ENCODE data around the gene TTC1. TPM values are rescaled to one million over a fixed set of nuclear protein-coding genes. Genes with fewer than 3 reads are reported as not detected.
"Not testable (repeated sequence)": the region's sequence is repeated elsewhere in the genome, so short reads cannot be mapped to it uniquely, and the experiment has no call there.

The TTC1 gene
- total RNA-seq: 65.9 and 69.1 TPM in 2 replicates

- peak within 1 kb of the TSS; percentile 91 for H3K4me3 Mint-ChIP-seq
- peaks cover 19% of the 10 kb centered on the region for H3K36me3 Mint-ChIP-seq (ENCODE audit: low read depth)
- H3K4me1 Mint-ChIP-seq (ENCODE audit: low read depth): peaks cover 29% of the 10 kb centered on the region
- H3K27ac Mint-ChIP-seq: peak within 1 kb of the TSS; percentile 91
- H3K9me3 Mint-ChIP-seq: no peaks in the 10 kb centered on the region
- intact Hi-C loops (cut with micrococcal nuclease): loop anchor here (1.0 to 5.0 kb wide), 10 partner anchors 110 to 1188 kb away; partner anchors contain the start of genes PWWP2A, SLU7 and UBLCP1
- peak; percentile 90 for DNase-seq (ENCODE audit: low spot score)
- H3K27me3 Mint-ChIP-seq (ENCODE audit: insufficient read depth): peaks cover 4% of the 10 kb centered on the region
These were observed at the start of gene TTC1 for GRCh38 chr5:160008877-160009590. TSS of gene TTC1 (plus strand) at chr5:160009139. CDS start at chr5:160010529, 1,390 bp downstream.

- Mint-ChIP-seq H3K27me3 (ENCODE audit: insufficient read depth) (peaks cover 20% of the 10 kb centered on the region), H3K4me1 (ENCODE audit: low read depth) (no peaks in the 10 kb centered on the region), H3K27ac (no peak overlapping the region), H3K9me3 (no peaks in the 10 kb centered on the region), H3K4me3 (no peak overlapping the region), H3K36me3 (ENCODE audit: low read depth) (no peaks in the 10 kb centered on the region)
- no peak for DNase-seq (ENCODE audit: low spot score)
- intact Hi-C loops (cut with micrococcal nuclease): no loop called here
These were observed 47.5 kb upstream of the TTC1 start for GRCh38 chr5:159961176-159962160.

- no peaks in the 10 kb centered on the region for H3K9me3 Mint-ChIP-seq
- no peak overlapping the region for H3K4me3 Mint-ChIP-seq
- peaks cover 23% of the 10 kb centered on the region for H3K27me3 Mint-ChIP-seq (ENCODE audit: insufficient read depth)
- no peak for DNase-seq (ENCODE audit: low spot score)
- H3K4me1 Mint-ChIP-seq (ENCODE audit: low read depth): no peaks in the 10 kb centered on the region
- H3K36me3 Mint-ChIP-seq (ENCODE audit: low read depth): no peaks in the 10 kb centered on the region
- intact Hi-C loops (cut with micrococcal nuclease): no loop called here
- no peak overlapping the region for H3K27ac Mint-ChIP-seq
These were observed 46.7 kb upstream of the TTC1 start for GRCh38 chr5:159962214-159962613.

GRCh38 chr5:159963935-159964334, 45.0 kb upstream of the TTC1 start:
- intact Hi-C loops (cut with micrococcal nuclease): no loop called here
- H3K36me3 Mint-ChIP-seq (ENCODE audit: low read depth): no peaks in the 10 kb centered on the region
- H3K4me1 Mint-ChIP-seq (ENCODE audit: low read depth): no peaks in the 10 kb centered on the region
- peaks cover 23% of the 10 kb centered on the region for H3K27me3 Mint-ChIP-seq (ENCODE audit: insufficient read depth)
- no peak for DNase-seq (ENCODE audit: low spot score)
- no peak overlapping the region for H3K4me3 Mint-ChIP-seq
- no peak overlapping the region for H3K27ac Mint-ChIP-seq
- H3K9me3 Mint-ChIP-seq: no peaks in the 10 kb centered on the region

- Mint-ChIP-seq H3K4me1 (ENCODE audit: low read depth) (no peaks in the 10 kb centered on the region), H3K27me3 (ENCODE audit: insufficient read depth) (peaks cover 29% of the 10 kb centered on the region), H3K9me3 (no peaks in the 10 kb centered on the region), H3K27ac (no peak overlapping the region), H3K36me3 (ENCODE audit: low read depth) (no peaks in the 10 kb centered on the region), H3K4me3 (no peak overlapping the region)
- intact Hi-C loops (cut with micrococcal nuclease): loop anchor here (5.0 kb wide), 2 partner anchors 523 to 678 kb away; no protein-coding TSS in a partner anchor
- DNase-seq (ENCODE audit: low spot score): no peak
These were observed 43.7 kb upstream of the TTC1 start for GRCh38 chr5:159965031-159965837.

GRCh38 chr5:159965838-159966128, 43.2 kb upstream of the TTC1 start:
- not testable (repeated sequence) for H3K4me1 Mint-ChIP-seq (ENCODE audit: low read depth); H3K27ac Mint-ChIP-seq; H3K9me3 Mint-ChIP-seq; H3K4me3 Mint-ChIP-seq; DNase-seq (ENCODE audit: low spot score); H3K36me3 Mint-ChIP-seq (ENCODE audit: low read depth)
- peaks cover 34% of the 10 kb centered on the region for H3K27me3 Mint-ChIP-seq (ENCODE audit: insufficient read depth)
- intact Hi-C loops (cut with micrococcal nuclease): loop anchor here (5.0 kb wide), 2 partner anchors 523 to 678 kb away; no protein-coding TSS in a partner anchor

GRCh38 chr5:159969966-159970365, 39.0 kb upstream of the TTC1 start:
- Mint-ChIP-seq H3K4me1 (ENCODE audit: low read depth) (peaks cover 5% of the 10 kb centered on the region), H3K27me3 (ENCODE audit: insufficient read depth) (peaks cover 61% of the 10 kb centered on the region), H3K27ac (no peak overlapping the region), H3K9me3 (no peaks in the 10 kb centered on the region), H3K4me3 (no peak overlapping the region), H3K36me3 (ENCODE audit: low read depth) (no peaks in the 10 kb centered on the region)
- intact Hi-C loops (cut with micrococcal nuclease): loop anchor here (5.0 kb wide), 2 partner anchors 528 to 683 kb away; no protein-coding TSS in a partner anchor
- DNase-seq (ENCODE audit: low spot score): no peak

- Mint-ChIP-seq H3K4me3 (no peak overlapping the region), H3K9me3 (no peaks in the 10 kb centered on the region)
These were observed 37.9 kb upstream of the TTC1 start for GRCh38 chr5:159971038-159971437.

GRCh38 chr5:159971514-159971913, 37.4 kb upstream of the TTC1 start:
- no peak for DNase-seq (ENCODE audit: low spot score)
- Mint-ChIP-seq H3K4me1 (ENCODE audit: low read depth) (peaks cover 5% of the 10 kb centered on the region), H3K36me3 (ENCODE audit: low read depth) (no peaks in the 10 kb centered on the region), H3K4me3 (no peak overlapping the region), H3K27ac (no peak overlapping the region), H3K9me3 (no peaks in the 10 kb centered on the region), H3K27me3 (ENCODE audit: insufficient read depth) (peaks cover 54% of the 10 kb centered on the region)
- intact Hi-C loops (cut with micrococcal nuclease): no loop called here

More at GRCh38 chr5:159971038-159971437, 37.9 kb upstream of the TTC1 start:
- Mint-ChIP-seq H3K36me3 (ENCODE audit: low read depth) (no peaks in the 10 kb centered on the region), H3K4me1 (ENCODE audit: low read depth) (peaks cover 5% of the 10 kb centered on the region), H3K27ac (no peak overlapping the region), H3K27me3 (ENCODE audit: insufficient read depth) (peaks cover 56% of the 10 kb centered on the region)
- intact Hi-C loops (cut with micrococcal nuclease): no loop called here
- DNase-seq (ENCODE audit: low spot score): no peak

- Mint-ChIP-seq H3K27ac (no peak overlapping the region), H3K4me3 (no peak overlapping the region), H3K4me1 (ENCODE audit: low read depth) (peaks cover 5% of the 10 kb centered on the region), H3K36me3 (ENCODE audit: low read depth) (no peaks in the 10 kb centered on the region), H3K27me3 (ENCODE audit: insufficient read depth) (peaks cover 54% of the 10 kb centered on the region), H3K9me3 (no peaks in the 10 kb centered on the region)
- no peak for DNase-seq (ENCODE audit: low spot score)
- intact Hi-C loops (cut with micrococcal nuclease): no loop called here
These were observed 36.9 kb upstream of the TTC1 start for GRCh38 chr5:159971931-159972461.

- DNase-seq (ENCODE audit: low spot score): no peak
- Mint-ChIP-seq H3K4me1 (ENCODE audit: low read depth) (peaks cover 5% of the 10 kb centered on the region), H3K36me3 (ENCODE audit: low read depth) (no peaks in the 10 kb centered on the region), H3K27me3 (ENCODE audit: insufficient read depth) (peaks cover 58% of the 10 kb centered on the region), H3K9me3 (no peaks in the 10 kb centered on the region), H3K27ac (no peak overlapping the region), H3K4me3 (peak overlapping the region; percentile 50)
- intact Hi-C loops (cut with micrococcal nuclease): no loop called here
These were observed 36.2 kb upstream of the TTC1 start for GRCh38 chr5:159972538-159973362.
